GM23338 (cell line): ENCODE results near the gene PAFAH2. TPM values are rescaled to one million over a fixed set of nuclear protein-coding genes. Genes with fewer than 3 reads are reported as not detected.

Experiments
- ATAC-seq: fragments of 200-7000 bp; cut with Tn5 transposase; 3 replicates; pipeline ENCODE4 v1.9.1; 2020
- DNase-seq: peaks from one replicate; pipeline ENCODE4 v3.0.0-alpha.2; 2015; ENCODE audit warnings: low spot score
- H2AFZ ChIP-seq: fragments of 200-600 bp; sonication (generic); 2 replicates; pipeline ENCODE4 v1.8.0; 2016; ENCODE audit warnings: antibody characterized with exemption, mild to moderate bottlenecking, moderate library complexity
- H3F3A ChIP-seq: fragments of 200-600 bp; sonication (generic); replicated peaks from 2 replicates; pipeline ENCODE4 v1.8.0; 2017; ENCODE audit warnings: antibody characterized with exemption, mixed run types, low read depth
- H3K27ac ChIP-seq: fragments of 200-600 bp; sonication (generic); 2 replicates; pipeline ENCODE4 v1.6.1; 2016; ENCODE audit warnings: low read depth
- H3K27me3 ChIP-seq: fragments of 200-600 bp; sonication (generic); 2 replicates; pipeline ENCODE4 v1.8.0; 2016; ENCODE audit warnings: mild to moderate bottlenecking, mixed run types, moderate library complexity; ENCODE audit not compliant: insufficient read depth
- H3K36me3 ChIP-seq: fragments of 200-600 bp; sonication (generic); 2 replicates; pipeline ENCODE4 v1.8.0; 2016; ENCODE audit warnings: mild to moderate bottlenecking; ENCODE audit not compliant: insufficient read depth
- H3K4me1 ChIP-seq: fragments of 200-600 bp; sonication (generic); 2 replicates; pipeline ENCODE4 v1.8.0; 2016; ENCODE audit warnings: mild to moderate bottlenecking, moderate library complexity; ENCODE audit not compliant: insufficient read depth
- H3K4me2 ChIP-seq: fragments of 200-600 bp; sonication (generic); 2 replicates; pipeline ENCODE4 v1.7.1; 2017; ENCODE audit warnings: mixed run types
- H3K4me3 ChIP-seq: fragments of 200-600 bp; sonication (generic); 2 replicates; pipeline ENCODE4 v1.6.1; 2016; ENCODE audit warnings: mixed run types
- H3K79me2 ChIP-seq: fragments of 200-600 bp; sonication (generic); replicated peaks from 2 replicates; pipeline ENCODE4 v1.8.0; 2017; ENCODE audit warnings: mild to moderate bottlenecking; ENCODE audit not compliant: insufficient read depth
- H3K9me2 ChIP-seq: fragments of 200-600 bp; sonication (generic); 2 replicates; pipeline ENCODE4 v1.8.0; 2017; ENCODE audit not compliant: insufficient read depth
- H4K20me1 ChIP-seq: fragments of 200-600 bp; sonication (generic); replicated peaks from 2 replicates; pipeline ENCODE4 v1.8.0; 2017; ENCODE audit warnings: mild to moderate bottlenecking; ENCODE audit not compliant: insufficient read depth
- H3K27ac Mint-ChIP-seq: 2 replicates; pipeline ENCODE4 v1.8.0; 2020; ENCODE audit warnings: inconsistent platforms, mild to moderate bottlenecking, moderate library complexity, mixed read lengths
- H3K27me3 Mint-ChIP-seq: 3 replicates; pipeline ENCODE4 v1.8.0; 2022; ENCODE audit warnings: low read depth, mild to moderate bottlenecking, moderate library complexity, mixed read lengths, inconsistent platforms; ENCODE audit not compliant: insufficient read depth, poor library complexity
- H3K36me3 Mint-ChIP-seq: 3 replicates; pipeline ENCODE4 v1.8.0; 2021; ENCODE audit warnings: low read depth, mild to moderate bottlenecking, inconsistent platforms, moderate library complexity, mixed read lengths
- H3K4me1 Mint-ChIP-seq: 3 replicates; pipeline ENCODE4 v1.8.0; 2020; ENCODE audit warnings: mild to moderate bottlenecking, inconsistent platforms, mixed read lengths
- H3K4me3 Mint-ChIP-seq: 3 replicates; pipeline ENCODE4 v1.8.0; 2021; ENCODE audit warnings: moderate library complexity, mild to moderate bottlenecking, inconsistent platforms, mixed read lengths
- H3K9me3 Mint-ChIP-seq: 3 replicates; pipeline ENCODE4 v1.8.0; 2020; ENCODE audit warnings: moderate library complexity, mild to moderate bottlenecking, inconsistent platforms, mixed read lengths
- CREB1 ChIP-seq: fragments of 250-450 bp; sonication (Bioruptor Pico); IDR thresholded peaks from 2 replicates; pipeline ENCODE4 v1.5.0; 2020; ENCODE audit warnings: low read depth, mild to moderate bottlenecking, moderate library complexity
- EZH2 ChIP-seq: fragments of 200-600 bp; sonication (generic); IDR thresholded peaks from one replicate; pipeline ENCODE4 v1.8.0; 2017; ENCODE audit warnings: antibody characterized with exemption, mild to moderate bottlenecking, low read depth; ENCODE audit not compliant: unreplicated experiment
- NANOG ChIP-seq: IDR thresholded peaks from 2 replicates; pipeline ENCODE4 v1.6.1; 2016; ENCODE audit warnings: antibody characterized with exemption, borderline replicate concordance
- POLR2AphosphoS5 ChIP-seq: IDR thresholded peaks from 2 replicates; pipeline ENCODE4 v1.6.1; 2016; ENCODE audit warnings: antibody characterized with exemption, low read depth
- STAT1 ChIP-seq: IDR thresholded peaks from one replicate; pipeline ENCODE4 v1.6.1; 2016; ENCODE audit warnings: antibody characterized with exemption; ENCODE audit not compliant: unreplicated experiment
- ZNF114 ChIP-seq: fragments of 250-450 bp; sonication (Bioruptor Pico); IDR thresholded peaks from 2 replicates; pipeline ENCODE4 v1.5.0; 2020; ENCODE audit warnings: mild to moderate bottlenecking, moderate library complexity
- ZNF331 ChIP-seq: fragments of 250-450 bp; sonication (Bioruptor Pico); IDR thresholded peaks from 2 replicates; pipeline ENCODE4 v1.5.0; 2020; ENCODE audit warnings: low read depth, mild to moderate bottlenecking, moderate library complexity
- polyA plus RNA-seq: library from polyadenylated mRNA; unstranded; fragments of >200 nt; fragmentation: Nextera tagmentation; extraction: Ambion mirVana; gene quantifications from 2 replicates; pipeline ENCODE4 v1.2.1, GENCODE V29; 2016
- total RNA-seq: library from RNA; depleted of rRNA; stranded (reverse); fragments of >200 nt; shearing (Covaris generic); gene quantifications from 2 replicates; pipeline ENCODE4 v1.2.3, GENCODE V29; 2014
- TF ChIP-seq, protein P1 (sequence below): IDR thresholded peaks from 2 replicates; pipeline ENCODE4 v1.6.1; 2016; ENCODE audit warnings: antibody characterized with exemption
- TF ChIP-seq, protein P2 (sequence below), 2 experiments: fragments of 200-600 bp in 1 of 2; sonication (generic) in 1 of 2; conservative IDR thresholded peaks; 2 replicates each; pipeline versions ENCODE4 v1.5.1 to v1.6.1; 2016 to 2017; ENCODE audit warnings: antibody characterized with exemption in 2 of 2, low read depth in 2 of 2, mild to moderate bottlenecking in 2 of 2, moderate library complexity in 1 of 2
- TF ChIP-seq, protein P3 (sequence below): IDR thresholded peaks from one replicate; pipeline ENCODE4 v1.6.1; 2018; ENCODE audit warnings: antibody characterized with exemption; ENCODE audit not compliant: unreplicated experiment
- TF ChIP-seq, protein P4 (sequence below): fragments of 250-450 bp; sonication (Bioruptor Pico); IDR thresholded peaks from 2 replicates; pipeline ENCODE4 v1.5.0; 2020; ENCODE audit warnings: mild to moderate bottlenecking, moderate library complexity

The PAFAH2 gene
- total and polyA plus RNA-seq, 2 experiments from 2014 or later = 5.7 to 10.3 TPM

DNA sequence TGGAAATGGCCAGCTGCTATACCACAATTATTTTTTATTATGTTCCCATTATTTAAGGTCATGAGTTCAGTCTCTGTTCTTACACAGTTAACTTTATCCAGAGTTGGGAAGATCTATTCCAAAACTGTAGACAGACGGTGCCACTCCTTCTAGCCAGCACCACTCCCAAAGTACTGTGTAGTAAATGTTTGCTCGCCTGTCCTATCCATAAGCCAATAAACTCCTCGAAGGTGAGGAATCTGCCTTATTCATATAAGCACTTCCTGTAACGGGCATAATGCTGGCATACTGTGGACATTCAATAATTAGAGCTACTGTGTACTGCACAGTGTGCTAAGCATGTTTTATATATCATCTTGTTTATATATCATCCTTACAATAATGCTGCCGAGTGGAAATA lies 65.5 kb downstream of the PAFAH2 start:
- Mint-ChIP-seq H3K4me1 (peaks cover 19% of the 10 kb centered on the region; the same call in 2 of the 3 replicates), H3K27ac (no peak overlapping the region), H3K4me3 (no peak overlapping the region), H3K36me3 (no peaks in the 10 kb centered on the region), H3K27me3 (no peaks in the 10 kb centered on the region), H3K9me3 (no peaks in the 10 kb centered on the region)
- no peak for DNase-seq
- Histone ChIP-seq H3K27ac (no peak overlapping the region), H3K4me1 (peaks cover 7% of the 10 kb centered on the region), H3K27me3 (no peaks in the 10 kb centered on the region), H3K4me3 (no peak overlapping the region), H3K4me2 (no peak overlapping the region), H3K9me2 (no peaks in the 10 kb centered on the region), H3K79me2 (no peaks in the 10 kb centered on the region), H3K36me3 (no peaks in the 10 kb centered on the region), H4K20me1 (no peaks in the 10 kb centered on the region), H3F3A (no peaks in the 10 kb centered on the region), H2AFZ (no peak overlapping the region)
- TF ChIP-seq, protein P1, sequence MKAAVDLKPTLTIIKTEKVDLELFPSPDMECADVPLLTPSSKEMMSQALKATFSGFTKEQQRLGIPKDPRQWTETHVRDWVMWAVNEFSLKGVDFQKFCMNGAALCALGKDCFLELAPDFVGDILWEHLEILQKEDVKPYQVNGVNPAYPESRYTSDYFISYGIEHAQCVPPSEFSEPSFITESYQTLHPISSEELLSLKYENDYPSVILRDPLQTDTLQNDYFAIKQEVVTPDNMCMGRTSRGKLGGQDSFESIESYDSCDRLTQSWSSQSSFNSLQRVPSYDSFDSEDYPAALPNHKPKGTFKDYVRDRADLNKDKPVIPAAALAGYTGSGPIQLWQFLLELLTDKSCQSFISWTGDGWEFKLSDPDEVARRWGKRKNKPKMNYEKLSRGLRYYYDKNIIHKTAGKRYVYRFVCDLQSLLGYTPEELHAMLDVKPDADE = no peak
- TF ChIP-seq, protein P2, sequence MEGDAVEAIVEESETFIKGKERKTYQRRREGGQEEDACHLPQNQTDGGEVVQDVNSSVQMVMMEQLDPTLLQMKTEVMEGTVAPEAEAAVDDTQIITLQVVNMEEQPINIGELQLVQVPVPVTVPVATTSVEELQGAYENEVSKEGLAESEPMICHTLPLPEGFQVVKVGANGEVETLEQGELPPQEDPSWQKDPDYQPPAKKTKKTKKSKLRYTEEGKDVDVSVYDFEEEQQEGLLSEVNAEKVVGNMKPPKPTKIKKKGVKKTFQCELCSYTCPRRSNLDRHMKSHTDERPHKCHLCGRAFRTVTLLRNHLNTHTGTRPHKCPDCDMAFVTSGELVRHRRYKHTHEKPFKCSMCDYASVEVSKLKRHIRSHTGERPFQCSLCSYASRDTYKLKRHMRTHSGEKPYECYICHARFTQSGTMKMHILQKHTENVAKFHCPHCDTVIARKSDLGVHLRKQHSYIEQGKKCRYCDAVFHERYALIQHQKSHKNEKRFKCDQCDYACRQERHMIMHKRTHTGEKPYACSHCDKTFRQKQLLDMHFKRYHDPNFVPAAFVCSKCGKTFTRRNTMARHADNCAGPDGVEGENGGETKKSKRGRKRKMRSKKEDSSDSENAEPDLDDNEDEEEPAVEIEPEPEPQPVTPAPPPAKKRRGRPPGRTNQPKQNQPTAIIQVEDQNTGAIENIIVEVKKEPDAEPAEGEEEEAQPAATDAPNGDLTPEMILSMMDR (conservative IDR thresholded peaks at IDR 0.05; ENCODE audit: low read depth in 2 of 2) = no peak
- TF ChIP-seq EZH2 (no peak), ZNF331 (CRISPR knock-in tag) (no peak), ZNF114 (CRISPR knock-in tag) (no peak), STAT1 (no peak), NANOG (no peak), POLR2AphosphoS5 (no peak), CREB1 (no peak)
- TF ChIP-seq, protein P3, sequence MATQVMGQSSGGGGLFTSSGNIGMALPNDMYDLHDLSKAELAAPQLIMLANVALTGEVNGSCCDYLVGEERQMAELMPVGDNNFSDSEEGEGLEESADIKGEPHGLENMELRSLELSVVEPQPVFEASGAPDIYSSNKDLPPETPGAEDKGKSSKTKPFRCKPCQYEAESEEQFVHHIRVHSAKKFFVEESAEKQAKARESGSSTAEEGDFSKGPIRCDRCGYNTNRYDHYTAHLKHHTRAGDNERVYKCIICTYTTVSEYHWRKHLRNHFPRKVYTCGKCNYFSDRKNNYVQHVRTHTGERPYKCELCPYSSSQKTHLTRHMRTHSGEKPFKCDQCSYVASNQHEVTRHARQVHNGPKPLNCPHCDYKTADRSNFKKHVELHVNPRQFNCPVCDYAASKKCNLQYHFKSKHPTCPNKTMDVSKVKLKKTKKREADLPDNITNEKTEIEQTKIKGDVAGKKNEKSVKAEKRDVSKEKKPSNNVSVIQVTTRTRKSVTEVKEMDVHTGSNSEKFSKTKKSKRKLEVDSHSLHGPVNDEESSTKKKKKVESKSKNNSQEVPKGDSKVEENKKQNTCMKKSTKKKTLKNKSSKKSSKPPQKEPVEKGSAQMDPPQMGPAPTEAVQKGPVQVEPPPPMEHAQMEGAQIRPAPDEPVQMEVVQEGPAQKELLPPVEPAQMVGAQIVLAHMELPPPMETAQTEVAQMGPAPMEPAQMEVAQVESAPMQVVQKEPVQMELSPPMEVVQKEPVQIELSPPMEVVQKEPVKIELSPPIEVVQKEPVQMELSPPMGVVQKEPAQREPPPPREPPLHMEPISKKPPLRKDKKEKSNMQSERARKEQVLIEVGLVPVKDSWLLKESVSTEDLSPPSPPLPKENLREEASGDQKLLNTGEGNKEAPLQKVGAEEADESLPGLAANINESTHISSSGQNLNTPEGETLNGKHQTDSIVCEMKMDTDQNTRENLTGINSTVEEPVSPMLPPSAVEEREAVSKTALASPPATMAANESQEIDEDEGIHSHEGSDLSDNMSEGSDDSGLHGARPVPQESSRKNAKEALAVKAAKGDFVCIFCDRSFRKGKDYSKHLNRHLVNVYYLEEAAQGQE = no peak
- TF ChIP-seq, protein P4, sequence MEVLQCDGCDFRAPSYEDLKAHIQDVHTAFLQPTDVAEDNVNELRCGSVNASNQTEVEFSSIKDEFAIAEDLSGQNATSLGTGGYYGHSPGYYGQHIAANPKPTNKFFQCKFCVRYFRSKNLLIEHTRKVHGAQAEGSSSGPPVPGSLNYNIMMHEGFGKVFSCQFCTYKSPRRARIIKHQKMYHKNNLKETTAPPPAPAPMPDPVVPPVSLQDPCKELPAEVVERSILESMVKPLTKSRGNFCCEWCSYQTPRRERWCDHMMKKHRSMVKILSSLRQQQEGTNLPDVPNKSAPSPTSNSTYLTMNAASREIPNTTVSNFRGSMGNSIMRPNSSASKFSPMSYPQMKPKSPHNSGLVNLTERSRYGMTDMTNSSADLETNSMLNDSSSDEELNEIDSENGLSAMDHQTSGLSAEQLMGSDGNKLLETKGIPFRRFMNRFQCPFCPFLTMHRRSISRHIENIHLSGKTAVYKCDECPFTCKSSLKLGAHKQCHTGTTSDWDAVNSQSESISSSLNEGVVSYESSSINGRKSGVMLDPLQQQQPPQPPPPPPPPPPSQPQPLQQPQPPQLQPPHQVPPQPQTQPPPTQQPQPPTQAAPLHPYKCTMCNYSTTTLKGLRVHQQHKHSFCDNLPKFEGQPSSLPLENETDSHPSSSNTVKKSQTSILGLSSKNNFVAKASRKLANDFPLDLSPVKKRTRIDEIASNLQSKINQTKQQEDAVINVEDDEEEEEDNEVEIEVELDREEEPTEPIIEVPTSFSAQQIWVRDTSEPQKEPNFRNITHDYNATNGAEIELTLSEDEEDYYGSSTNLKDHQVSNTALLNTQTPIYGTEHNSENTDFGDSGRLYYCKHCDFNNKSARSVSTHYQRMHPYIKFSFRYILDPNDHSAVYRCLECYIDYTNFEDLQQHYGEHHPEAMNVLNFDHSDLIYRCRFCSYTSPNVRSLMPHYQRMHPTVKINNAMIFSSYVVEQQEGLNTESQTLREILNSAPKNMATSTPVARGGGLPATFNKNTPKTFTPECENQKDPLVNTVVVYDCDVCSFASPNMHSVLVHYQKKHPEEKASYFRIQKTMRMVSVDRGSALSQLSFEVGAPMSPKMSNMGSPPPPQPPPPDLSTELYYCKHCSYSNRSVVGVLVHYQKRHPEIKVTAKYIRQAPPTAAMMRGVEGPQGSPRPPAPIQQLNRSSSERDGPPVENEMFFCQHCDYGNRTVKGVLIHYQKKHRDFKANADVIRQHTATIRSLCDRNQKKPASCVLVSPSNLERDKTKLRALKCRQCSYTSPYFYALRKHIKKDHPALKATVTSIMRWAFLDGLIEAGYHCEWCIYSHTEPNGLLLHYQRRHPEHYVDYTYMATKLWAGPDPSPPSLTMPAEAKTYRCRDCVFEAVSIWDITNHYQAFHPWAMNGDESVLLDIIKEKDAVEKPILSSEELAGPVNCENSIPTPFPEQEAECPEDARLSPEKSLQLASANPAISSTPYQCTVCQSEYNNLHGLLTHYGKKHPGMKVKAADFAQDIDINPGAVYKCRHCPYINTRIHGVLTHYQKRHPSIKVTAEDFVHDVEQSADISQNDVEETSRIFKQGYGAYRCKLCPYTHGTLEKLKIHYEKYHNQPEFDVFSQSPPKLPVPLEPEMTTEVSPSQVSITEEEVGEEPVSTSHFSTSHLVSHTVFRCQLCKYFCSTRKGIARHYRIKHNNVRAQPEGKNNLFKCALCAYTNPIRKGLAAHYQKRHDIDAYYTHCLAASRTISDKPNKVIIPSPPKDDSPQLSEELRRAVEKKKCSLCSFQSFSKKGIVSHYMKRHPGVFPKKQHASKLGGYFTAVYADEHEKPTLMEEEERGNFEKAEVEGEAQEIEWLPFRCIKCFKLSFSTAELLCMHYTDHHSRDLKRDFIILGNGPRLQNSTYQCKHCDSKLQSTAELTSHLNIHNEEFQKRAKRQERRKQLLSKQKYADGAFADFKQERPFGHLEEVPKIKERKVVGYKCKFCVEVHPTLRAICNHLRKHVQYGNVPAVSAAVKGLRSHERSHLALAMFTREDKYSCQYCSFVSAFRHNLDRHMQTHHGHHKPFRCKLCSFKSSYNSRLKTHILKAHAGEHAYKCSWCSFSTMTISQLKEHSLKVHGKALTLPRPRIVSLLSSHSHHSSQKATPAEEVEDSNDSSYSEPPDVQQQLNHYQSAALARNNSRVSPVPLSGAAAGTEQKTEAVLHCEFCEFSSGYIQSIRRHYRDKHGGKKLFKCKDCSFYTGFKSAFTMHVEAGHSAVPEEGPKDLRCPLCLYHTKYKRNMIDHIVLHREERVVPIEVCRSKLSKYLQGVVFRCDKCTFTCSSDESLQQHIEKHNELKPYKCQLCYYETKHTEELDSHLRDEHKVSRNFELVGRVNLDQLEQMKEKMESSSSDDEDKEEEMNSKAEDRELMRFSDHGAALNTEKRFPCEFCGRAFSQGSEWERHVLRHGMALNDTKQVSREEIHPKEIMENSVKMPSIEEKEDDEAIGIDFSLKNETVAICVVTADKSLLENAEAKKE (CRISPR knock-in tag) = no peak
- no peak for ATAC-seq
